ENCODE measurements around the gene COL27A1. TPM values are rescaled to one million over a fixed set of nuclear protein-coding genes. Genes with fewer than 3 reads are reported as not detected.

Gene COL27A1
- total RNA-seq, 2 experiments from 2014 or later, result 0.87 to 1.2 TPM

DNA sequence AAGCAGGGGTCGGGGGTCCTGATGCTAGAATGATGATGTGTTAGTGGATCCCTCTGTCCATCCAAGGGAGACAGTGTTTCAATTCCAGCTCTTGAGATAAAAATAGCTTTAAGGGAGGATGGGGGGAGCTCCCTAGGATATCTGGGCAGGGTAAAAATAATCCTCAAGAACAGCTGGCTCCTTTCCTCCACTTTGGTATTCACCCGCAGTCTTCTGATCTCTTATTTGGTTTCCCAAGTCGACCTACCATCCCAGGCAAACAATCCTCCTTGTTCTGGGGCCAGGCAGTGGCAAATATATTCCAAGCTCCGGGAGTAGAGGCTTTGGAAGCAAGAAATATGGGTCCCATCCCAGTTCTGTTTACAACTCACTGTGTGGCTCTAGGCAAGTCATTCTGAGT is 14.5 kb upstream of the COL27A1 start:
- intact Hi-C loops (cut with DNase I, micrococcal nuclease), result no loop called here
- CTCF ChIA-PET, result interaction anchor here (1.6 kb wide), 1 partner anchor 14 kb away, joined by 4 read pairs; no protein-coding TSS in a partner anchor
- no peak for ATAC-seq (ENCODE audit: poor library complexity)

DNA sequence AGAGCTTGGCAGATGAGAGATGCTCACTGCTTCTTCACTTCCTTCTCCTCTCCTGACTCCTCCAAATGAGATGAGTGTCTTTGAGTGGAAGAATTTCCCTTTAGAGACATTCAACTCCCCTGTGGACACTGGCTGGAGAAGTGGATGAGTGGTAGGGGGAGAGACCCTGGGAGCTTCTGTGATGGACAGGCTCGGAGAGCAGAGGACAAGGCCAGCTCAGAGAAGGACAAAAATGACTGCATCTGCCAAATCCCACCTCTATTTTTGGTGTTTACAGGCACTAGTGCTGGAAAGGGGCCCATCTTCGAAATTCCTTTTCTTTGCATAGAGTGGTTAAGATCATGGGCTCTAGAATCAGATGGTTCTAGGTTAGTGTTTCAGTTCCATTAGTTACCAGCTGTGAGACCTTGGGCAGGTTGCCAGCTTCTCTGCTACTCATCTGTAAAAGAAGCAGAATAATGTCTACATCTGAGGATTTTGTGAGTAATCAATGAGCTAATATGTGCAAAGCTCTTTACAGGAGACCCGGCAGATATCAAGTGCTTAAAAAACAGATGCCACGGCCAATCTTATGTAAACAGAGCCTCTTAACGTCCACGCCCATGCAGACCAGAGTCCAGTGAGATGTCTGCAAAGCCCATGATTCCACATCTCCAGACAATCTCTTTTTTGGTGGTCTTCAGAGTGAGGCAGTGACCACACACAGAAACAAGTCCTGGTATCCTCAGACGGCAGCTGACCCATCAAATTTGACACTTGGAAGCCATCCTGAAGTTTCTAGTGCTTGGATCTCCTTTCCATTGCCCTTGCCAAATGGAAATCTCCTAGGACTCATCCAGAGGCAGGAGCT is 13.6 kb upstream of the COL27A1 start:
- Histone ChIP-seq H3K4me1 (ENCODE audit: insufficient read depth, low read length) (no peaks in the 10 kb centered on the region), H3K27ac (ENCODE audit: low read depth in 1 of 2, low read length in 2 of 2) (no peak overlapping the region), H3K9me3 (ENCODE audit: control insufficient read depth in 1 of 2, insufficient read depth in 1 of 2, low read length in 2 of 2) (peaks cover 0 to 3% of the 10 kb centered on the region in 2 experiments), H3K36me3 (ENCODE audit: insufficient read depth, low read length) (no peaks in the 10 kb centered on the region), H3K27me3 (ENCODE audit: control insufficient read depth in 1 of 2, insufficient read depth in 2 of 2, low read length in 2 of 2) (peaks cover 0 to 3% of the 10 kb centered on the region in 2 experiments), H3K4me3 (ENCODE audit: low read length) (no peak overlapping the region)
- intact Hi-C loops (cut with DNase I, micrococcal nuclease), result no loop called here
- TF ChIP-seq, protein P1, sequence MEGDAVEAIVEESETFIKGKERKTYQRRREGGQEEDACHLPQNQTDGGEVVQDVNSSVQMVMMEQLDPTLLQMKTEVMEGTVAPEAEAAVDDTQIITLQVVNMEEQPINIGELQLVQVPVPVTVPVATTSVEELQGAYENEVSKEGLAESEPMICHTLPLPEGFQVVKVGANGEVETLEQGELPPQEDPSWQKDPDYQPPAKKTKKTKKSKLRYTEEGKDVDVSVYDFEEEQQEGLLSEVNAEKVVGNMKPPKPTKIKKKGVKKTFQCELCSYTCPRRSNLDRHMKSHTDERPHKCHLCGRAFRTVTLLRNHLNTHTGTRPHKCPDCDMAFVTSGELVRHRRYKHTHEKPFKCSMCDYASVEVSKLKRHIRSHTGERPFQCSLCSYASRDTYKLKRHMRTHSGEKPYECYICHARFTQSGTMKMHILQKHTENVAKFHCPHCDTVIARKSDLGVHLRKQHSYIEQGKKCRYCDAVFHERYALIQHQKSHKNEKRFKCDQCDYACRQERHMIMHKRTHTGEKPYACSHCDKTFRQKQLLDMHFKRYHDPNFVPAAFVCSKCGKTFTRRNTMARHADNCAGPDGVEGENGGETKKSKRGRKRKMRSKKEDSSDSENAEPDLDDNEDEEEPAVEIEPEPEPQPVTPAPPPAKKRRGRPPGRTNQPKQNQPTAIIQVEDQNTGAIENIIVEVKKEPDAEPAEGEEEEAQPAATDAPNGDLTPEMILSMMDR (IDR thresholded peaks at IDR 0.05), result no peak
- ChIA-PET POLR2A (no interaction called here), CTCF (interaction anchor here (1.6 kb wide), 1 partner anchor 13 kb away, joined by 4 read pairs; no protein-coding TSS in a partner anchor)
- H3K4me3 Mint-ChIP-seq, result no peak overlapping the region
- H3K27ac Mint-ChIP-seq, result no peak overlapping the region
- ATAC-seq (ENCODE audit: poor library complexity) (no peak), DNase-seq (no peak)
- H3K4me1 Mint-ChIP-seq (ENCODE audit: low read depth), result no peaks in the 10 kb centered on the region
- H3K36me3 Mint-ChIP-seq (ENCODE audit: low read depth), result no peaks in the 10 kb centered on the region
- H3K27me3 Mint-ChIP-seq, result peaks cover 37% of the 10 kb centered on the region
- no peaks in the 10 kb centered on the region for H3K9me3 Mint-ChIP-seq

More for the DNA sequence above, 14.5 kb upstream of the COL27A1 start:
- H3K27me3 Mint-ChIP-seq, result peaks cover 29% of the 10 kb centered on the region
- H3K4me1 Mint-ChIP-seq (ENCODE audit: low read depth), result no peaks in the 10 kb centered on the region
- TF ChIP-seq, protein P1 (IDR thresholded peaks at IDR 0.05), result no peak
- no peak for DNase-seq
- H3K36me3 Mint-ChIP-seq (ENCODE audit: low read depth), result no peaks in the 10 kb centered on the region
- Histone ChIP-seq H3K4me1 (ENCODE audit: insufficient read depth, low read length) (no peaks in the 10 kb centered on the region), H3K4me3 (ENCODE audit: low read length) (no peak overlapping the region), H3K9me3 (ENCODE audit: control insufficient read depth in 1 of 2, insufficient read depth in 1 of 2, low read length in 2 of 2) (peaks cover 0 to 3% of the 10 kb centered on the region in 2 experiments), H3K27me3 (ENCODE audit: control insufficient read depth in 1 of 2, insufficient read depth in 2 of 2, low read length in 2 of 2) (peaks cover 0 to 5% of the 10 kb centered on the region in 2 experiments), H3K27ac (ENCODE audit: low read depth in 1 of 2, low read length in 2 of 2) (no peak overlapping the region), H3K36me3 (ENCODE audit: insufficient read depth, low read length) (no peaks in the 10 kb centered on the region)
- POLR2A ChIA-PET, result no interaction called here
- no peaks in the 10 kb centered on the region for H3K9me3 Mint-ChIP-seq
- no peak overlapping the region for H3K4me3 Mint-ChIP-seq
- no peak overlapping the region for H3K27ac Mint-ChIP-seq

DNA sequence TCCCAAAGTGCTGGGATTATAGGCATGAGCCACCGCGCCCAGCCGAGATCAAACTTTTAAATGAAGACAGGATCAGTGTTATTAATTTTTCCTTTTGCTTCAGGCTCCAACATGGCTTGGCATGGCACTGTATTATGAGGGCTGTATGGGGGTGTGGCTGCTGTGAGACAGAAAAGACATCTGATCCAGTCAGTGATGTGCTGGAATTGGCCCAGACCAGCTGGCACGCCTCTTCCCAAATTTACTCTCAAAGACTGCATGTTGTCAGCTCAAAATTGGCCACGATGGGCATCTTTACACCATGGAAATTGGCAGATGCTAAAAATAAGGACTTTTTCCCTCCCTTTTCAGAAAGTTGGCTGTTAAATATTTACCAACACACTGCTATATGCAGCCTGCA is 12.1 kb upstream of the COL27A1 start:
- POLR2A ChIA-PET, result no interaction called here
- Histone ChIP-seq H3K4me1 (ENCODE audit: insufficient read depth, low read length) (no peaks in the 10 kb centered on the region), H3K9me3 (ENCODE audit: control insufficient read depth in 1 of 2, insufficient read depth in 1 of 2, low read length in 2 of 2) (peaks cover 0 to 3% of the 10 kb centered on the region in 2 experiments), H3K27ac (ENCODE audit: low read depth in 1 of 2, low read length in 2 of 2) (no peak overlapping the region), H3K36me3 (ENCODE audit: insufficient read depth, low read length) (no peaks in the 10 kb centered on the region), H3K27me3 (ENCODE audit: control insufficient read depth in 1 of 2, insufficient read depth in 2 of 2, low read length in 2 of 2) (no peaks in the 10 kb centered on the region), H3K4me3 (ENCODE audit: low read length) (no peak overlapping the region)
- CTCF ChIA-PET, result interaction anchor here (0.5 kb wide), 1 partner anchor 187 kb away, joined by 4 read pairs; no protein-coding TSS in a partner anchor
- intact Hi-C loops (cut with DNase I, micrococcal nuclease), result no loop called here
- TF ChIP-seq, protein P1 (IDR thresholded peaks at IDR 0.05), result no peak
- ATAC-seq (ENCODE audit: poor library complexity) (no peak), DNase-seq (no peak)
- Mint-ChIP-seq H3K9me3 (no peaks in the 10 kb centered on the region), H3K27ac (no peak overlapping the region), H3K27me3 (peaks cover 48% of the 10 kb centered on the region), H3K36me3 (ENCODE audit: low read depth) (no peaks in the 10 kb centered on the region), H3K4me3 (no peak overlapping the region), H3K4me1 (ENCODE audit: low read depth) (no peaks in the 10 kb centered on the region)
